ENCODE data around the gene DUOXA2.
"Not testable (repeated sequence)": the region's sequence is repeated elsewhere in the genome, so short reads cannot be mapped to it uniquely, and the experiment has no call there.

DUOXA2 gene

DNA sequence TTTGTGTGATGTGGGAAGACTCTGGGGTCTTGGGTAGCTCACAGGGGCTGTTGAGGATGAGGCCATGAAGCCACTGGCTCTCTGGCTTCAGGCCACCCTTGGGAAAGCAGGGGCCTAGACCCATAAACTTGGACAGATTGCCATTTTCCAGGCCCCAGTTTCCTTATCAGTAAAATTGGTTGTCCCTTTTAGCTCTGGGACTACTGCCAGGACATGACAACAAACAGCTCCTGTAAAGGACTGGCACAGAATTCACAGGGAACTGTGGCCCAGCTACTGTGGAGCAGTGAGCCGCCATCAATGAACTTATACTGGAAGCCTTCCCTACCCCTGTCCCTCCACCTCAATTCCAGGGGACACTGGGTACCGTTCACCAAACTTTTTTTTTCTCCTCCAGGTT is 36.7 kb upstream of the DUOXA2 start:
- not testable (repeated sequence) for H3K4me3 ChIP-seq (ENCODE audit: low read length); H3K79me2 ChIP-seq (ENCODE audit: control insufficient read depth, insufficient read depth, low read length); H3K36me3 ChIP-seq (ENCODE audit: control insufficient read depth, insufficient read depth, low read length); H3K79me1 ChIP-seq (ENCODE audit: low read length); H2AK5ac ChIP-seq (ENCODE audit: low read length); H4K5ac ChIP-seq (ENCODE audit: low read length); H3K18ac ChIP-seq (ENCODE audit: low read length); H3K27ac ChIP-seq (ENCODE audit: low read depth, low read length); DNase-seq; H3K4ac ChIP-seq (ENCODE audit: low read depth, low read length); H4K8ac ChIP-seq (ENCODE audit: low read depth, low read length); H3K23ac ChIP-seq (ENCODE audit: low read length); H3K9ac ChIP-seq (ENCODE audit: low read length); H3K4me2 ChIP-seq (ENCODE audit: low read length); H2BK15ac ChIP-seq (replicated peaks; ENCODE audit: low read depth); H2BK120ac ChIP-seq (ENCODE audit: low read depth, low read length); H3K27me3 ChIP-seq (ENCODE audit: insufficient read depth, low read length, poor library complexity); H2BK5ac ChIP-seq (ENCODE audit: low read length); H3K4me1 ChIP-seq (ENCODE audit: control insufficient read depth, low read depth, low read length); H3K56ac ChIP-seq (ENCODE audit: low read length)
- WGBS (ENCODE audit: extremely low coverage, insufficient coverage, low lambda C conversion rate) = no CpG with 5 or more reads among the region's 2 CpGs

DNA sequence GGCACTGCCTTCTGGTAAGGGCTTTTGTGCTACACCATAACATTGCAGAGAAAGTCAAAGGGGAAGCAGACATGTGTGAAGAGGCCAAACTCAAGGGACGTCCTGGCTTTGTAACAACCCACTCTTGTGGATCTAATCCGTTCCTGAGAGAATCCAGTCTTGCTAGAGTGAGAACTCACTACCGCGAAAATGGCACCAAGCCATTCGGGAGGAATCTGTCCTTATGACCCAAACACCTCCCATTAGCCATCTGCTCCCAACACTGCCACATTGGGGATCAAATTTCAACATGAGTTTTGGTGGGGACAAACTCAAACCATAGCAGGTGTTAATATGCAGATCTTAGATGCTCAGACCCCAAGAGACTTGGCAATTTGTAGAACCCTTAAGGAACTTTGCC is 34.9 kb upstream of the DUOXA2 start:
- H3K18ac ChIP-seq (ENCODE audit: low read length); H3K36me3 ChIP-seq (ENCODE audit: control insufficient read depth, insufficient read depth, low read length); H3K27ac ChIP-seq (ENCODE audit: low read depth, low read length); H3K9ac ChIP-seq (ENCODE audit: low read length); H3K27me3 ChIP-seq (ENCODE audit: insufficient read depth, low read length, poor library complexity); H3K4me1 ChIP-seq (ENCODE audit: control insufficient read depth, low read depth, low read length); H2BK5ac ChIP-seq (ENCODE audit: low read length); H2BK120ac ChIP-seq (ENCODE audit: low read depth, low read length); H3K4me3 ChIP-seq (ENCODE audit: low read length); H2AK5ac ChIP-seq (ENCODE audit: low read length); H3K56ac ChIP-seq (ENCODE audit: low read length); DNase-seq; H3K4ac ChIP-seq (ENCODE audit: low read depth, low read length); H2BK15ac ChIP-seq (replicated peaks; ENCODE audit: low read depth); H3K23ac ChIP-seq (ENCODE audit: low read length); H3K79me1 ChIP-seq (ENCODE audit: low read length); H3K79me2 ChIP-seq (ENCODE audit: control insufficient read depth, insufficient read depth, low read length); H4K8ac ChIP-seq (ENCODE audit: low read depth, low read length); H4K5ac ChIP-seq (ENCODE audit: low read length); H3K4me2 ChIP-seq (ENCODE audit: low read length): not testable (repeated sequence)
- WGBS (ENCODE audit: extremely low coverage, insufficient coverage, low lambda C conversion rate) = no CpG with 5 or more reads among the region's 5 CpGs

GRCh38 chr15:45079628-45080246 is 34.4 kb upstream of the DUOXA2 start:
- not testable (repeated sequence) for H3K23ac ChIP-seq (ENCODE audit: low read length); H2BK5ac ChIP-seq (ENCODE audit: low read length); H3K79me2 ChIP-seq (ENCODE audit: control insufficient read depth, insufficient read depth, low read length); H3K4ac ChIP-seq (ENCODE audit: low read depth, low read length); H3K4me3 ChIP-seq (ENCODE audit: low read length); H2BK120ac ChIP-seq (ENCODE audit: low read depth, low read length); H2AK5ac ChIP-seq (ENCODE audit: low read length); DNase-seq; H3K4me2 ChIP-seq (ENCODE audit: low read length); H3K9ac ChIP-seq (ENCODE audit: low read length); H3K27me3 ChIP-seq (ENCODE audit: insufficient read depth, low read length, poor library complexity); H3K4me1 ChIP-seq (ENCODE audit: control insufficient read depth, low read depth, low read length); H4K8ac ChIP-seq (ENCODE audit: low read depth, low read length); H3K79me1 ChIP-seq (ENCODE audit: low read length); H3K36me3 ChIP-seq (ENCODE audit: control insufficient read depth, insufficient read depth, low read length); H3K18ac ChIP-seq (ENCODE audit: low read length); H4K5ac ChIP-seq (ENCODE audit: low read length); H3K27ac ChIP-seq (ENCODE audit: low read depth, low read length); H2BK15ac ChIP-seq (replicated peaks; ENCODE audit: low read depth); H3K56ac ChIP-seq (ENCODE audit: low read length)
- WGBS (ENCODE audit: extremely low coverage, insufficient coverage, low lambda C conversion rate) = no CpG with 5 or more reads among the region's 5 CpGs

DNA sequence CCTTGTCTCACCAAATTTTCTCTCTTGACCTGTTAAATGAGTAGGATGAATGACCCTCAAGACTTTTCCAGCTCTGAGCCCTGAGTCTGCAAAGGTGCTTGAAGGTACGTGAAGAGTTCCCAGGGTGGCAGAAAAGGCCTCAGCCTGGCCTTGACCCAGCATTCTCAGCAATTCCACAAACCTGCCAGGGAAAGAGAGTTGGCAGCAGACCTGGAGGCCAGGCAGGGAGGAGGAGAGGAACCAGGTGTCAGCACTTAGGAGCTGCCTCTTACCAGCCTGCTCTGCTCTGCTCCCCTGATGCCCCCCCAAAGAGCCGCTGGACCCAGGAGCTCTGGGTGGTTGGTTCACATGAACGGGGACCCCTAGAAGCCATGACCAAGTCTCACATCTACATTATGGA is 33.5 kb upstream of the DUOXA2 start:
- H2BK5ac ChIP-seq (ENCODE audit: low read length); H3K4me2 ChIP-seq (ENCODE audit: low read length); H4K8ac ChIP-seq (ENCODE audit: low read depth, low read length); H4K5ac ChIP-seq (ENCODE audit: low read length); H2BK120ac ChIP-seq (ENCODE audit: low read depth, low read length); H3K4ac ChIP-seq (ENCODE audit: low read depth, low read length); H3K27ac ChIP-seq (ENCODE audit: low read depth, low read length); H3K23ac ChIP-seq (ENCODE audit: low read length); H2AK5ac ChIP-seq (ENCODE audit: low read length); H3K4me1 ChIP-seq (ENCODE audit: control insufficient read depth, low read depth, low read length); H3K36me3 ChIP-seq (ENCODE audit: control insufficient read depth, insufficient read depth, low read length); H3K56ac ChIP-seq (ENCODE audit: low read length); H3K27me3 ChIP-seq (ENCODE audit: insufficient read depth, low read length, poor library complexity); H3K18ac ChIP-seq (ENCODE audit: low read length); DNase-seq; H3K9ac ChIP-seq (ENCODE audit: low read length); H3K79me1 ChIP-seq (ENCODE audit: low read length); H3K79me2 ChIP-seq (ENCODE audit: control insufficient read depth, insufficient read depth, low read length); H3K4me3 ChIP-seq (ENCODE audit: low read length); H2BK15ac ChIP-seq (replicated peaks; ENCODE audit: low read depth): not testable (repeated sequence)
- WGBS (ENCODE audit: extremely low coverage, insufficient coverage, low lambda C conversion rate) = no CpG with 5 or more reads among the region's 3 CpGs

GRCh38 chr15:45082412-45082811 is 31.7 kb upstream of the DUOXA2 start:
- not testable (repeated sequence) for H3K56ac ChIP-seq (ENCODE audit: low read length); H4K5ac ChIP-seq (ENCODE audit: low read length); H3K4me1 ChIP-seq (ENCODE audit: control insufficient read depth, low read depth, low read length); H3K79me1 ChIP-seq (ENCODE audit: low read length); H2BK15ac ChIP-seq (replicated peaks; ENCODE audit: low read depth); H3K27ac ChIP-seq (ENCODE audit: low read depth, low read length); H3K36me3 ChIP-seq (ENCODE audit: control insufficient read depth, insufficient read depth, low read length); H3K27me3 ChIP-seq (ENCODE audit: insufficient read depth, low read length, poor library complexity); H2BK120ac ChIP-seq (ENCODE audit: low read depth, low read length); H2BK5ac ChIP-seq (ENCODE audit: low read length); H3K79me2 ChIP-seq (ENCODE audit: control insufficient read depth, insufficient read depth, low read length); H3K4me3 ChIP-seq (ENCODE audit: low read length); H2AK5ac ChIP-seq (ENCODE audit: low read length); H3K4me2 ChIP-seq (ENCODE audit: low read length); H4K8ac ChIP-seq (ENCODE audit: low read depth, low read length); H3K23ac ChIP-seq (ENCODE audit: low read length); DNase-seq; H3K9ac ChIP-seq (ENCODE audit: low read length); H3K4ac ChIP-seq (ENCODE audit: low read depth, low read length); H3K18ac ChIP-seq (ENCODE audit: low read length)
- WGBS (ENCODE audit: extremely low coverage, insufficient coverage, low lambda C conversion rate) = no CpG with 5 or more reads among the region's 10 CpGs

DNA sequence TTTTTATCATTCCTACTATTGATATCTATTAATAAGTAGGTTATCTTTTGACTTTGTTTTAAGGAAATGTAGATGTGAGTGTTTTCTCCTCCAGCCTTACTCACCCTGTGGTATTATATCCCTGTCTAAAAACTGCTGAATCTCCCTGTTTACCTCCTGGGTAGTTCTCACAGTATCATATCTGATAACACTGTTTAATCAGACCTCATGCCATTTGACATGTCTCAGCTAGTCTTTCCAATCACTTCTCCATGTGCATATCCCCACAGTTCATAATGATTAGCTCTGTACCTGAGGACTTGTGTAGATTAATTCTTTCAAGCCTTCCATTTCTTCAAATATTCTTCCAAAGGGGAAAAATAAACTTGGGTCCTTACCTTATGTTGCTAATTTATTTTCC is 30.9 kb upstream of the DUOXA2 start:
- H3K4me2 ChIP-seq (ENCODE audit: low read length) = no peak overlapping the region
- H3K4me1 ChIP-seq (ENCODE audit: control insufficient read depth, low read depth, low read length) = no peaks in the 10 kb centered on the region
- no peak overlapping the region for H3K27ac ChIP-seq (ENCODE audit: low read depth, low read length)
- H2AK5ac ChIP-seq (ENCODE audit: low read length) = no peak overlapping the region
- H4K8ac ChIP-seq (ENCODE audit: low read depth, low read length) = no peak overlapping the region
- no peaks in the 10 kb centered on the region for H3K36me3 ChIP-seq (ENCODE audit: control insufficient read depth, insufficient read depth, low read length)
- no peak overlapping the region for H3K23ac ChIP-seq (ENCODE audit: low read length)
- no peaks in the 10 kb centered on the region for H3K79me1 ChIP-seq (ENCODE audit: low read length)
- H3K9ac ChIP-seq (ENCODE audit: low read length) = no peak overlapping the region
- H3K4me3 ChIP-seq (ENCODE audit: low read length) = no peak overlapping the region
- no peak overlapping the region for H3K56ac ChIP-seq (ENCODE audit: low read length)
- H4K5ac ChIP-seq (ENCODE audit: low read length) = no peak overlapping the region
- no peak overlapping the region for H2BK5ac ChIP-seq (ENCODE audit: low read length)
- H3K27me3 ChIP-seq (ENCODE audit: insufficient read depth, low read length, poor library complexity) = no peaks in the 10 kb centered on the region
- H2BK120ac ChIP-seq (ENCODE audit: low read depth, low read length) = no peak overlapping the region
- DNase-seq = peak; percentile 53
- no peak overlapping the region for H2BK15ac ChIP-seq (replicated peaks; ENCODE audit: low read depth)
- H3K18ac ChIP-seq (ENCODE audit: low read length) = no peak overlapping the region
- no peak overlapping the region for H3K4ac ChIP-seq (ENCODE audit: low read depth, low read length)
- no peaks in the 10 kb centered on the region for H3K79me2 ChIP-seq (ENCODE audit: control insufficient read depth, insufficient read depth, low read length)
